CD4-positive, alpha-beta T cell treated with Interleukin-6 for 4 hours (primary cell): ENCODE measurements around the gene WIZ.

ENCODE experiments used
- DNase-seq: peaks from one replicate; pipeline ENCODE4 v3.0.0-alpha.2; 2020; ENCODE audit warnings: mixed read lengths

Gene WIZ

DNA sequence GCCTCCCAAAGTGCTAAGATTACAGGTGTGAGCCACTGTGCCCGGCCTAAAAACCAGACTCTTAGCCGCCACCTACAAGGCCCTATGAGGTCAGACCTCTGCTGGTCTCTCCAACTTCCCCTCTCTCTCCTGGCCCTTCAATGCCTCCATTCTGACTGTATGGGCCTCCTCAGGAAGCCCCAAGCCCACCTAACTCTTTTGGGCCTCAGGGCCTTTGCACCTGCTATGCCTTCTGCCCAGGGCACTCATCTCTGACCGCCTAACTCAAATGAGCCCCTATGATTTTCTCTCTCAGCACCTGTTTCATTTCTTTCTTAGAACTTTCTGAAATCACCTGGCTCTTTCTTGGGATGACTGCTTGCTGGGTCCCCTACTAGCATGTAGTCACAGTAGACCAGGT, 6.4 kb downstream of the WIZ start:
- no peak for DNase-seq

DNA sequence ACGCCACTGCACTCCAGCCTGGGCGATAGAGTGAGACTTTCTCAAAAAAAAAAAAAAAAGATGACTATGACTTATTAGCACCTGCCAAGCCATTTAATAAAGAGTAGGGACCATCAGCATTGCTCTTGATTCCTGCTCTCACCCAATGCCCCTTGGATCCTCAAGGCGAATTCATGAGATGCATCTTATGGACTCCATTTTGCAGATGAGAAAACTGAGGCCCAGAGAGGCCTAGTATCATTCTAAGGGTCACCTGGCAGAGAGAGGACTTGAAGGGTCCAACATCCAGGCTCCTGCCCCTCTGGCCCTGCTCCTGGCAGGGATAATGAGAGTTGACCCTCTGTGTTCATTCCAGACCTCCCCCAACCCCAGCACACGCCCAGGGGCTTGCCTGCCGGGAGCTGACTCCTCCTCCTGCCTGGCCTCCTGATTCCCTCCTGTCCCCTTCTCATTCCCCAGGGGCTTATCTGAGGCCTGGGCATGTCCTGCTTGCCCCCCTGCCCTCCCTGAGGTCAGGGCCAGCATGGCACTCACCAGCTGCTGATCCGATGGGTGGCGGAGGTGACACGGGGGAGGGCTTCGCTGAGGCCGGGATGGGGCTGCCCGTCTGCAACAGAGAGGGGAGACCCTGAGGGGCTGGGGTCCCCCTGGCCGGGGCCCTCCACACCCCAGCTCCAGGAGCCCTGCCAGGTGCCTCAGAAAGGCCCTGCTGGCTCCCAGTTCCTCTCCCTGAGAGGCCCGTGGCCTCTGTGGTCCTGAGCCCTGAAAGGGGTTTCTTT, 7.4 kb downstream of the WIZ start:
- DNase-seq = no peak

DNA sequence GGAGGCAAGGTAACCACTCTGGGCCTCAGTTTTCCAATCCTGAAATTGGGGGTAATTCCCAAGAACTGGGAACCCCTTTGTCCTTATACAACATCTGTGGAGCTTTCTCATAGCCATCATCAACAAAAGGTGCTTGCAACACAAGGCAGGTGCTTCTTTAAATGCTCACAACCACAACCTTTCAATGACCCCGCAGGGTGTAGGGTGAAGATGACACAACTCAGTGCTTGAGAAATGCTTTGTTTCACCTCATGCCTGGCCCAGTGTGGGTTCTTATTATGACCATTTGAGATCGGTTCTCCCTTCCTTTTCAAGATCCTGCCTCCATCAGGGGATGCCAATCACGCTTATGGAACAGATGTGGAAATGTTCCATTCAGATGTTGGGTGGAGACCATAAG, 8.4 kb downstream of the WIZ start:
- no peak for DNase-seq

DNA sequence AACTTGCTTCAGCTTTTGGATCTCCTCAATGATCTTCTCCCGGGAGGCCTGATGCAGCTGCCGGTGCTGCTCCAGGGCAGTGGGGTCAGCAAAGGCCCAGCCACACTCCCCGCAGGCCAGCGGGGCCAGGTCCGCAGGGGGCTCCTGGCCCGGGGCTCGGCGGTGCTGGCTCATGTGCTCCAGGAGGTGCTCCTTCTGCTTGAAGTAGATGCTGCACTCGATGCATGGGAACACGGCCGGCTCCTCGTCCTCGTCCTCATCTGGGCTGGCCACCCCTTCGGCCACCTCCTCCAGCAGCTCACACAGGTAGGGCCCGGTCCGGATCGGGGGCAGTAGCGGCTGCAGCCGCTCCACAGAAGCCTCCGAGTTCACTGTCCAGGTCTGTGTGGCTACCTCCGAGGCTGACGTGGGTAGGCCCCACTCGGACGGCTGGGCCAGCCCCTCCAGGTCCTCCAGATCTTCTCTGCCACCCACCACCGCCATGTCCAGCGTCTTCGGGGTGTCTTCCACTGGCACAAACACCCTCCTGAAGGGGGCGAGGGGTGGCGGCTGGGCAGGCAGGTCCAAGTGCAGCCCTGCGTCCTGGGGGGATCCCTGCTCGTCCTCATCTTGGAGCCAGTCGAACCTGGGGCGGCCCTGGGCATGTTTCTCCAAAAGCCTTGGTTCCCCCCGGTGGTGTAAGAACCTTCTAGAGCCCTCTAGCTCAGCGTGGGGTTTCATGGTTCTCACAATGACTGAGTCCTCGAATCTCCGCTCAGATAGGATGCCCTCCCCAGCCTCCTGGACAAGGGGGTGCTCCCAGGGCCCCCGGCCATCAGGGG, 9.7 kb downstream of the WIZ start:
- DNase-seq = no peak

DNA sequence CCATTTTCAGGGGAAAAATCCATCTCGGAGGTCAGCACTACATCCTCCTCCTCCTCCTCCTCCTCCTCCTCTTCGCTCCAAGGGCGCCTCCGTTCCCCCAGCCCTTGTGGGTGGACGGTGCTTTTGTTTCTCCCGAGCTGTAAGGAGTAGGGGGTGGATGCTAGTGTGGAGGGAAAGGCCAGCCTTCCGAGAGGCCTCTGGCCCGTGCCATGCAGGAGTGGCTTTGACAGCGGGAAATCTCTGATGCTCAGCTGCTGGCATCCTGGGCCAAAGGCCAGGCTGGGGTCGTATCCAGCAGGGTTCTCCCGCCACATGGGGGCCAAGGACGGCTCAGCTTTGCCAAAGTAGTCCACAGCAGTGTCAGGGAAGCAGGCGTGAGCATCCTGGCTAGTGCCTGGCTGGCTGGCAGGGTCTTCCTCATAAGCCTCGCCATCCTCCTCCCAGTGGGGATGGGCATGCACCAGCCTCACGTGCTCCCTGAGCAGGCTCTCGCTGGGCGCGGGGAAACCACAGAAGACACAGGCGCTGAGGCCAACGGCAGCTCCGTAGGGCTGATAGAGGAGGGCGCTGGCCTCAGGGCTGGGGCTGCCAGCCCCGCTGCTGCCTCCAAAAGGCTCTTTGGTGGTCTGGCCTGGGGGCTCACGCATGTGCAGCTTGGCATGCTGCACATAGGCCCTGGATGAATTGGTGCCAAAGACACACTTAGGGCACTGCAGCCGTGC, 10.5 kb downstream of the WIZ start:
- DNase-seq = no peak

DNA sequence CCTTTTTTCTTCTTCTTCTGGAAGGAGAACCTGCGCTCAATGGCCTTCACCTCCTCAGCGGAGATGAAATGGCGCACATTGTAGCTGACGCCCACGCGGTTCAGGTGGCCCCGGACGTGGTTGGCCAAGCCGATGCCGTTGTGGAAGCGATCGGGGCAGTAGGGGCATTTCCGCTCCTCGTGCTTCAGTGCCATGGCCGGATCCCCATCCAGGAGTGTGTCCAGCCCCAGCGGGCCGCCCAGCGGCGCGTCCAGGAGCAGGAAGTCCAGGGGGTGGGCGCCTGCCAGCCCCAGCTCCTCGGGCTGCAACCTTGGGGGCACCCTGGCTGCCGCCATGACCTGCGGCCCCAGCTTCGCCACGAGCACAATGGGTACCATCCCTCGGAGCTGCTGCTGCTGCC, 11.2 kb downstream of the WIZ start:
- no peak for DNase-seq

DNA sequence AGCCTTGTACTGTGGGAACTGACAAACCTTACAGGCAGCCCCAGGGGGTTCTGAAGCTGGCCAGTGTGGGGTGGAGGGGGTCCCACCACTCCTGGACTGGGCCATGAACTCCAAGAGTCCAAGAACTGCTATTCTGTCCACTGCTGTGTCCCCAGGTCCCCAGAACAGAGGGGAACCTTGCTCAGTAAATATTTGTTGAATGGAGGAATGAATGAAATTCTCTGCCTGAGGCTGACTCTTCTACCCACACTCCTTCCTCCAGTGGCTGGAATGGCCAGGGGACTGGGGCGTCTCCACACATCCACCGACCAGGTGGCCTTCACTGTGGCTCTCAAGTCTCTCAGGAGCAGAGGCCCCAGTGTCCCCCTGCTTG, 11.6 kb downstream of the WIZ start:
- DNase-seq = no peak

DNA sequence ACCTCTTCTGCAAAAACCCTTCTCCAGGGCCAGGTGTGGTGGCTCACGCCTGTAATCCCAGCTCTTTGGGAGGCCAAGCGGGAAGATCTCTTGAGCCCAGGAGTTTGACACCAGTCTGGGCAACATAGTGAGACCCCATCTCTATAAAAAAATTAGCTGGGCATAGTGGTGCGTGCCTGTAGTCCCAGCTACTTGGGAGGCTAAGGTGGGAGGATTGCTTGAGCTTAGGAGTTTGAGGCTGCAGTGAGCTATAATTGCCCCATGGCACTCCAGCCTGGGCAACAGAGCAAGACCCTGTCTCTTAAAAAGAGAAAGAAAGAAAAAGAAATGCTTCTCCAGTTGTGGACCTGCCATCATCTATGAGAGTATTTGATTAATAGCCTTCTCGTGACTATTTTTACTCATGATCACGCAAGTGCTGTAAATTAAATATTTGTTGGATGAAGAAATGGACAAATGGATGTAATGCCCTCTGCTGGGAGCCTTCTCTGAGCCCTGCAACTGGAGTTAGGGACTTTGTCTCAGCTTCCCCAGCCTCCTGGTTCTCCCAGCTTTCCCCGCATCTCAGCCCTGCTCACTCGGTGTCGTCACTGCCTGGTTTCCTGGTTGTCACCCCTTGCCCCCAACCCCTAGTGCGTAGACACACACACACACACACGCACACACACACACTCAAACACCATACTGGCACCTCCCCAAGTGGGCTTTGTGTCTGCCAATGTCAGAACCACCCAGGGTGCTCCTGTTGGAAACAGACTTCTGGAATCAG, 12.2 kb downstream of the WIZ start:
- no peak for DNase-seq

DNA sequence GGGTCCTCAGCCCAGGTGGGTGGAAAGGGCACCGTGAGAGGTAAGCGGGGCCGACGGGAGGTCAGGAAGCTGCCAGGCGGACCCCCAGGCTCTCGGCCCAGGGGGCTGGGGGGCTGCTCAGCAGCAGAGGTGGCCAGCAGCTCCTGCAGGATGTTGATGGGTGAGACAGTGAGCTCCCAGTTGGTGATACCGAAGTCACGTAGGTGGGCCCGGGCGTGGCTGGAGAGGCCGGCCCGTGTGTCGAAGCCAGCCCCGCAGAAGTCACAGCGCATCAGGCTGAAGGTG, 13.0 kb downstream of the WIZ start:
- DNase-seq = no peak

DNA sequence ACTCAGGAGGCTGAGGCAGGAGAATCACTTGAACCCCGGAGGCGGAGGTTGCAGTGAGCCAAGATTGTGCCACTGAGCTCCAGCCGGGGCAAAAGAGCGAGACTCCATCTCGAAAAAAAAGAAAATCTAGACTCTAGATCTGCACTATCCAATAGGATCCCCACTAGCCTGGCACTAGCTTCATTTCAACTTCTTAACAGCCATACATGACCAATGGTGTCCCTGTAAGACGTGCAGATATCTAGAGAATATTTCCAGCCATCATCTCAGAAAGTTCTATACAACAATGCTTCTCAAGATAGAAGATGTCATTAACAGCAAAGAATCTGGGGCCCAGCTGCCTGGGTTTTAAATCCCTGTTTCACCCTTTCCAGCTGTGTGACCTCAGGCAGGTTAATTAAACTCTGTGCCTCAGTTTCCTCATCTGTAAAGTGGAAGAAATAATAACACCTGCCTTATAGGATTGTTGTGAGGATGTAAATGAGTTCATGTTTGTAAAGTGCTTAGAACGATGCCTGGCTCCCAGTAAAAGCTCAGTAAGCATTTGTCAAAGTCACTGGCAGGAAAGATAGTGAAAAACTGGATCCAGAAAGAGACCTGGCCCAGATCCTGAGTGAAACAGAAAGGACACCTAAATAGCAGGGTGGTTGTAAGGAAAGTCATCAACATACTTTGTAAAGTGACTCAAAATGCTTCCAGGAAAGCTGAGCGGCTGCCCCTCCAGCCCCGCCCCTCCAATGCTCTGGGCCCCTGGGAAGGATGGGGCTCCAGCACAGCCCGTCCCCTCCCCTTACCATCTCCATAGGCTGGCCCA, 13.5 kb downstream of the WIZ start:
- no peak for DNase-seq

DNA sequence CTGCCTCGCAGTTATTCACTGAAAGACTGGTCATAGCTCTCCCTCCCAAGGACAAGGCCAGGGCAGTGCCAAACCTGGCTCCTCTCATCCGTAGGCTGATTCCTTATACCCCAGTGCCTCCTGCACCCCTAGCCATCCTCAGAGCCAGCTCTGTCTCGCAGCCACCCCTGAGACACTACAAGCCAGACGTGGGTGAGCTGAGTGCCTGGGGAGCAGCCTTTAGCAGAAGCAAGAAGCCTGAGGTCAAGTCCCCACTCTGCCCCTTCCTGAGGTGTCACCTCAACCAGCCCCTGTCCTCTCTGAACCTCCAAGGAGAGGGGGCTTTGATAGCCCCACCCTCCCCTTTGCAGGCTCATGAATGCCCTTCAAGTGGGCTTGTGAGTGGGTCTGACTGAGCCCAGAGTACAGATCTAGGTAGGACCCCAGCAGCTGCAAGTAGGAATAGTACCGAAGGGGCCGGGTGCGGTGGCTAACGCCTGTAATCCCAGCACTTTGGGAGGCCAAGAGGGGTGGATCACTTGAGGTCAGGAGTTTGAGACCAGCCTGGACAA, 16.2 kb downstream of the WIZ start:
- DNase-seq = no peak

DNA sequence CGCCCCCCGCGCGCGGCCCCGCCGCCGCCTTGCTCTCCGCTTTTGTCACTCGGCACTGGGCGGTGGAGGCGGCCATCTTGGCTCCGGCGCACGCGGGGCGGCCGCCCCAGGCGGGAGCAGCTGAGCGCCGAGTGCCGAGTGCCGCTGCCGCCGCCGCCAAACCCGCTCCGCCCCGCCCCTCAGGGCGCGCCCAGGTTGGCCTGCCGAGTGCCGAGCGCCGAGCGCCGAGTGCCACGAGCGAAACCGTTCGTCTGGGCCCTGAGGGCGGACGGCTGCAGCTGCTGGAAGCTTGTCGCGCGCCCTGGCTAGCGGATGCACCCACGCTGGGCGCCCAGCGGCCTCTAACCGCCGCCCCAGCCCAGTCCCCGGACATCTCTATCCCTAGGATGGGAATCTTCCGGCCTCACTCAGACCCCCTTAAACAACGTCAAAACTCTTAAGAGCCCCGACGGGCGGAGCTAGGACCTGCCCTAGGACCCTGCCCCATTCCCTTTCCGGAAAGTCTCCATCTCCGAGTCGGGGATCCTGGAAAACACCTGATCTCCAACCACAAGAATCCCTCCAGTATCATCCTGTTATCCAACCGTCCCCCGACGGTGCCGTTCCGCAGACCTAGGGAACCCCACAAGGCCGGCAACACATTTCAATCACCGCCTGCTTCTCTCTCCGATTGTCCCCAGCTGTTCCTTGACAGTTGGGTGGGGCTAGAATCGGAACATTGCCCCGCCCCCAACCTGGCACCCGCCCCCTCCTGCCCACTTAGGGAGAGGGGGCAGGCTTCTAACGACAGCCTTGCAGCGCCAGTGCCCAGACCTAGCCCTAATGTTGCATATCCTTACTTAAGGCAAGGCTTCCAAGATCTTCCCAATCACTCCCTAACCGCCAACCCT, 16.9 kb downstream of the WIZ start:
- DNase-seq = peak; percentile 95

DNA sequence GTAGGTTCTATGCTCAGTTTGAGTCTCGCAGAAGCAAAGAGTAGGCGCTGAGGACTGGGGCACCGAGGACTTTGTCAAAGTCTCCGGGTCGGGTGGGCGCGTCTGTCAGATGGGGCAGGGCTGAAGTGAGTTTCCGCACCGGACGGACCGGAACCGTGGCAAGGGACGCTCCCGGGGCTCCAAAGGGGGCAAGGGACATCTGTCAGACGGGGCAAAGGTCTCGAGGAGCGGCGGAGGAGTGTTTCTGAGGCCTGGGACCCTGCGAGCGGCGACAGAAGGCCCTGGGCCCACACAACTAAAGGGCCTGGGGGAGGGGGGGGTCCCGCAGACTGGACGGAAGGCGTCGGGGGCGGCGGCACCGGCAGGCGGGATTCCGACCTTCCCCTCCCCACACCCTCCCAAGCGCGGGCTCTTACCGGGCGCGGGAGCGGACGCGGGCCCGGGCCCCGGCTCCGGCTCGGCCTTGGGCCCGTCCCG, 17.7 kb downstream of the WIZ start:
- DNase-seq = peak; percentile 29

DNA sequence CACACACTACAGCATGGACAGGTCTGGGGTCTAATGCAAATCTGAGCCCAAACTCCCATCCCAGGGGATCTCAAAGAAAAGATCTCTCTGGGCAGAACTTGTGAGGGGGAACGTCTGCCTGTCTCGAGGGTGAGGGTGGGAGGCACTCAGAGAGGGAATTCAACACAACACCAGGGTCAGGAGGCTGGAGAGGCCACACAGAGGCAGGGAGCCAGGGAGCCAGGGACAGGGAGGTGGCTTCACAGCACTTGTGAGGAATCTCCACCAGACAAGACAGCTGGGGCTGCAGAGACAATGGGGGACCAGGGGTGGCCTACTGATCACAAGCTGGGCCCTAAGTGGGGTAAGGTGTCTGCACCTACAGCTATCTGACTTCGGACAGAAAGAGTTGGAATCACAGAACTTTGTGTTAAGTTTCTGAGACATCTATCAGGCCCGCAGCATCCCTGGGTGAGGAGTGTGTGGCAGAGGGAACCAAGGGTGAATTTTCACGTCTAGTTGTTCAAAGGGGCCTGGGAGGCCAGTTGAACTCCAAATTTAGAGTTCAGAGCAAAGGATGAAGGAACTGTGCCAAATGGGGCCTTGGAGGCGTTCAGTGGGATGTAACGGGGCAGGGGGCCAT, 18.2 kb downstream of the WIZ start:
- no peak for DNase-seq

DNA sequence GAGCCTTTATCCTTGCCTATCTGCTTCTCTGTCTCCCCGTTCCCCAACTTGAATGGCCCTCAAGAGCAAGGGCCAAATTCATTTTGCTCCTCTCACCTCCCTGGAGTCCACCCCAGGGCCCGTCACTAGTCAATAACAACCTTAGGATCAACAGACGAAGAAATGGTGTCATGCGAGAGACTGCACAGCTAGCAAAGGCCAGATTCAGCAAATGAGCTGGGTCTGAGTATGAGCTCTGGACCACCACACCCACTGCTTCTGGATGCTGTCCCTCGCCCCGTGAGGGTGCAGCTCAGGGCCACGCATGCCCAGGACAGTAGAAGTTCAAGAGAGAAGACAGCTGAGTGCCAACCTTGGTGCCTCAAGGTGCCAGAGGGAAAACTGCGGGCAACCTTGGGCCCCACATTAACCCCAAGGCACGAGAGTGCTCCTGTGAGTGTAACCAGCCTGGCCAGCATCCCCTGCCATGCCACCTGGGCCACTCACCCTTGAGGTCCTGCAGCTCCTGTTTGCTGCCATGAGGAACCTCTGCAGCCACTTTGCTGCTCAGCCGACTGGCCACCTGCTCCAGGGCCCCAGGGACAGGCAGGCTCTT, 19.1 kb downstream of the WIZ start:
- DNase-seq = no peak

DNA sequence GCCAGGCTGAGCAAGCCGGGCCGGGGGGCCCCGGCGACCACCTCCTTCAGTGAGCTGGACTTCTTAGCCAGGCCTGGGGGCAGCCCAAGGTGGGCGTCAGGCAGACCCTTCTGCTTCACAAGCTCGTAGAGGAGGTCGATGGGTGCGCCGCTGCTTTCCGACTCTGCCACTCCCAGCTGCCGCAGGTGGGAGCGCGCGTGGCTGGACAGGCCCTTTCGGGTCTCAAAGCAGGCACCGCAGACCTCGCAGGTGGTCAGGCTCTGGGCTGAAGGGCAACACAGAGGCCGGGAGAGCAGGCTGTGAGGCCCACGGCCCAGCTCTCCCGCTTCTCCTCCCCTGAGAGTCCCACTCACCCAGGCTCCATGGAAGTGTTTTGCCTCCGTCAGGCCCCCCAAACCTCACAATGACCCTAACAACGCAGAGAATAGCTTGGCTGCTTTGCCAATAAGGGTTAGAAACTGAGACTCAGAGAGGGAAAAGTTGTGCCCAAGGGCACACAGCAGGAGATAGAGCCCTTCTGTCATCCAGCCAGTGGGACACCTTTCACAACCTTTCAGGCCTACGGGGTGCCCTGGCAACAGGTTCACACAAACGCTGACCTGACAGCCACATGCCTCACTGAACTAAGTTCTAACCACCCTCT, 19.8 kb downstream of the WIZ start:
- DNase-seq = no peak

DNA sequence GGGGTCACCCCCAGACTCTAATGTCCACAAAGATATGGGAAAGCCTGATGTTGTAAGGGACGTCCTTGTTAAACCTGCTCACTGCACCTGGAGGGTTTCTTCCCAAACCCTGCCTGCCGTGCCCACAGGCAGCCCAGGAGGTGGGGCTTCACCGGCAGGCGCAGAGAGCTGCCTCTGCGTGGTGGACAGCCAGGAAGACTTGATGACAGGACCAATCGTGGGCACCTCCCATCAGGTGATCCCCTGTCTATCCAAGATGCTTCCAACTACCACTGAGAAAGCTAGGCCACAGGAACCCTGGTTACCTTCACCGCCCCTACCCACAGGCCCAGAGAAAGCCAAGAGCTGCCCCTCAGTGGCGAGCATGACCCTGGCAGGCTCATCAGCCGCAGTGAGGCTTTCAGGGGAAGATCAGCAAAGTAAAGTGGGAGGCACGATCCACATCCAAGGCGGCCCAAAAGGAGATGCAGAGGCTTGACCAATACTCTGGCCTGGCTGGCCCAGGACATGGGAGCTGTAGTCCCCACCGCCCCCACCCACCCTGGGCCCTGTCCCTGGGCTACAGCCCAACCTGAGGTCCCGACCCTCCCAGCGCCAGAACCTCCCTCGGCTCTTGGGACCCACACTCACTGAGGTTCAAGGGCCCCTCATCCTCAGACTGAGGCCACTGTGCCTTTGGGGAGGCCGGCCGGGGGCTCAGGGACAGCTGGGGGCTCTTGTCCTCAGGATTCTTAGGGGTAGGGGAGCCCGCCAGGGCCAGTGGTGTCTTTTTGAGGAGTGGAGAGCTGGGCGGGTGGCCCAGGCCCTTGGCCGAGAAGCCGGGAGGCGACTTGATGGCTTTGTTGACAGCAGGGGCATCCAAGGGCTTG, 20.6 kb downstream of the WIZ start:
- DNase-seq = no peak

DNA sequence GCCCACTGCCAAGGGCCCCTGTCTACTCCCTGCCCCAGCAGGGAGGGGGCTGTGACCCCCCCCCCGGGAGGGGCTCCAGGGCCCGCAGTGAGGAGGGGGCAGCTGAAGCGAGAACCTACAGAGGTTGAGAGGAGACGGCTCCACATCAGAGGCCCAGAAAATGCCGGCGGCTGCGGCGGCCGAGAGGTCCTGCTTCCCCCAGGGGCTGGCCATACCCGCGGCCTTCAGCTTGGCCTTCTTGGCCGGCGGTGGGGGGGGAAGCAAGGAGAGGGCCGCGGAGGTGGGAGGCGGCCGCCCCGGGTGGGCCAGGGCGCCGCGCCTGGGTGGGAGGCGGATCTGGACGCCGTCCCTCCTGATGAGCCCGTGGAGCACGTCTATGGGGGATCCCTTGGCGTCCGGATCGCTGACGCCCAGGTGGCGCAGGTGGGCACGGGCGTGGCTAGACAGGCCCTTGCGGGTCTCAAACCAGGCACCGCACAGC, 21.7 kb downstream of the WIZ start:
- no peak for DNase-seq
